ENCODE data around the gene SLC39A8. TPM values are rescaled to one million over a fixed set of nuclear protein-coding genes. Genes with fewer than 3 reads are reported as not detected.

SLC39A8 gene
- total and polyA plus RNA-seq, 4 donors: 14.6 to 50.5 (median 22.6) TPM

- TF ChIP-seq CTCF (IDR thresholded peaks at IDR 0.05; ENCODE audit: low read depth, low read length, missing input control) (no peak), HNF4G (IDR thresholded peaks at IDR 0.05) (no peak)
Measured at GRCh38 chr4:102350634-102351033, 5.4 kb upstream of the SLC39A8 start (continued).

GRCh38 chr4:102348701-102349100 lies 3.4 kb upstream of the SLC39A8 start:
- Histone ChIP-seq H3K4me1 (ENCODE audit: control insufficient read depth in 4 of 4, insufficient read depth in 4 of 4, low read length in 3 of 4) (peaks cover 0 to 11% (median 5%) of the 10 kb centered on the region in 4 donors), H3K9ac (ENCODE audit: low read depth in 1 of 2, low read length in 2 of 2) (no peak overlapping the region), H3K9me3 (ENCODE audit: control insufficient read depth in 4 of 4, low read length in 3 of 4) (no peaks in the 10 kb centered on the region), H3K4me3 (ENCODE audit: low read depth in 1 of 3, low read length in 3 of 3) (no peak overlapping the region), H3K27me3 (ENCODE audit: control insufficient read depth in 4 of 4, insufficient read depth in 4 of 4, low read length in 3 of 4) (no peaks in the 10 kb centered on the region), H3K27ac (ENCODE audit: low read depth in 1 of 2, low read length in 2 of 2) (no peak overlapping the region), H3K36me3 (ENCODE audit: control insufficient read depth in 4 of 4, insufficient read depth in 3 of 4, low read depth in 1 of 4, low read length in 3 of 4) (no peaks in the 10 kb centered on the region)
- no peak for DNase-seq (ENCODE audit: low spot score)
- WGBS: 69% methylated on average over 2 of the region's 2 CpGs
- no peak for TF ChIP-seq RAD21 (IDR thresholded peaks at IDR 0.05)
- TF ChIP-seq, protein P1, sequence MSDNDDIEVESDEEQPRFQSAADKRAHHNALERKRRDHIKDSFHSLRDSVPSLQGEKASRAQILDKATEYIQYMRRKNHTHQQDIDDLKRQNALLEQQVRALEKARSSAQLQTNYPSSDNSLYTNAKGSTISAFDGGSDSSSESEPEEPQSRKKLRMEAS (IDR thresholded peaks at IDR 0.05): no peak
- TF ChIP-seq EGR1 (IDR thresholded peaks at IDR 0.05; ENCODE audit: low read depth in 2 of 2): no peak
- TF ChIP-seq CTCF (IDR thresholded peaks at IDR 0.05; ENCODE audit: low read depth, low read length, missing input control): no peak
- TF ChIP-seq NR2F2 (IDR thresholded peaks at IDR 0.05): no peak
- no peak for TF ChIP-seq ZBTB33 (IDR thresholded peaks at IDR 0.05)
- TF ChIP-seq JUND (IDR thresholded peaks at IDR 0.05): no peak
- TF ChIP-seq YY1 (IDR thresholded peaks at IDR 0.05): no peak
- TF ChIP-seq SP1 (IDR thresholded peaks at IDR 0.05): no peak
- no peak for TF ChIP-seq FOXA1 (IDR thresholded peaks at IDR 0.05)
- no peak for TF ChIP-seq FOXA2 (IDR thresholded peaks at IDR 0.05)
- no peak for TF ChIP-seq RXRA (IDR thresholded peaks at IDR 0.05)
- no peak for TF ChIP-seq HNF4A (conservative IDR thresholded peaks at IDR 0.05)
- TF ChIP-seq HNF4G (IDR thresholded peaks at IDR 0.05): no peak
- TF ChIP-seq ATF3 (IDR thresholded peaks at IDR 0.05): no peak
- TF ChIP-seq GABPA (IDR thresholded peaks at IDR 0.05 in 1 of 2, conservative IDR thresholded peaks at IDR 0.05 in 1 of 2): no peak
- no peak for TF ChIP-seq REST (IDR thresholded peaks at IDR 0.05)
- TF ChIP-seq TAF1 (conservative IDR thresholded peaks at IDR 0.05): no peak
